GM13976 (cell line): Measurements from ENCODE around the gene FNDC3B.

Experiments used
- DNase-seq: peaks from one replicate; pipeline ENCODE4 v3.0.0; 2012; ENCODE audit warnings: low spot score
- in situ Hi-C: fragments of 300-500 bp; cut with MboI; formaldehyde crosslinking; loops from one replicate; pipeline ENCODE4 v1.12.0; 2022; ENCODE audit warnings: low sequenced_read_pairs, mixed read lengths, inconsistent platforms; ENCODE audit not compliant: unreplicated experiment
- TF ChIP-seq, protein P1 (sequence below): IDR thresholded peaks from 2 replicates; pipeline ENCODE4 v1.5.1; 2012; ENCODE audit warnings: borderline replicate concordance, mild to moderate bottlenecking; ENCODE audit not compliant: insufficient read depth; ENCODE audit errors: extremely low read depth, missing control alignments, control extremely low read depth

FNDC3B gene

DNA sequence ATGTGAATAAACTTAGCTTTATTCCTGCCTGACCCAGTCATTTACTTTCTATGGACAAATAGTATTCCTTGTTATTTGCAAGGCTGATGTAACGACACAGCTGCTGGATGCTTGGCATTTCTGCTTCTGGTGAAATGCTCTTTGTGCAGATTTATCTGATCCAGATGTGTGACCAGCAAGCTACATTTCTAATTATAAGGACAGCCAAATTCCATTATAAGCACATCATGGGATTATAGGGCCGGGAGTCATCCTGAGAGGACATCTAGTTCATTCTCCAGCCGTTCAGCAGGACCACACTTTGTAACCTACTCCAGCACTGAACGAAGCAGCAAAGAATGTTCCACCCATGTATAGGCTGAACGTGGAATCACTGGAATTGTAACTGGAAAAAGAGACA lies 42.9 kb downstream of the FNDC3B start:
- DNase-seq, result no peak
- TF ChIP-seq, protein P1, sequence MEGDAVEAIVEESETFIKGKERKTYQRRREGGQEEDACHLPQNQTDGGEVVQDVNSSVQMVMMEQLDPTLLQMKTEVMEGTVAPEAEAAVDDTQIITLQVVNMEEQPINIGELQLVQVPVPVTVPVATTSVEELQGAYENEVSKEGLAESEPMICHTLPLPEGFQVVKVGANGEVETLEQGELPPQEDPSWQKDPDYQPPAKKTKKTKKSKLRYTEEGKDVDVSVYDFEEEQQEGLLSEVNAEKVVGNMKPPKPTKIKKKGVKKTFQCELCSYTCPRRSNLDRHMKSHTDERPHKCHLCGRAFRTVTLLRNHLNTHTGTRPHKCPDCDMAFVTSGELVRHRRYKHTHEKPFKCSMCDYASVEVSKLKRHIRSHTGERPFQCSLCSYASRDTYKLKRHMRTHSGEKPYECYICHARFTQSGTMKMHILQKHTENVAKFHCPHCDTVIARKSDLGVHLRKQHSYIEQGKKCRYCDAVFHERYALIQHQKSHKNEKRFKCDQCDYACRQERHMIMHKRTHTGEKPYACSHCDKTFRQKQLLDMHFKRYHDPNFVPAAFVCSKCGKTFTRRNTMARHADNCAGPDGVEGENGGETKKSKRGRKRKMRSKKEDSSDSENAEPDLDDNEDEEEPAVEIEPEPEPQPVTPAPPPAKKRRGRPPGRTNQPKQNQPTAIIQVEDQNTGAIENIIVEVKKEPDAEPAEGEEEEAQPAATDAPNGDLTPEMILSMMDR, result no peak
- in situ Hi-C loops, result no loop called here

DNA sequence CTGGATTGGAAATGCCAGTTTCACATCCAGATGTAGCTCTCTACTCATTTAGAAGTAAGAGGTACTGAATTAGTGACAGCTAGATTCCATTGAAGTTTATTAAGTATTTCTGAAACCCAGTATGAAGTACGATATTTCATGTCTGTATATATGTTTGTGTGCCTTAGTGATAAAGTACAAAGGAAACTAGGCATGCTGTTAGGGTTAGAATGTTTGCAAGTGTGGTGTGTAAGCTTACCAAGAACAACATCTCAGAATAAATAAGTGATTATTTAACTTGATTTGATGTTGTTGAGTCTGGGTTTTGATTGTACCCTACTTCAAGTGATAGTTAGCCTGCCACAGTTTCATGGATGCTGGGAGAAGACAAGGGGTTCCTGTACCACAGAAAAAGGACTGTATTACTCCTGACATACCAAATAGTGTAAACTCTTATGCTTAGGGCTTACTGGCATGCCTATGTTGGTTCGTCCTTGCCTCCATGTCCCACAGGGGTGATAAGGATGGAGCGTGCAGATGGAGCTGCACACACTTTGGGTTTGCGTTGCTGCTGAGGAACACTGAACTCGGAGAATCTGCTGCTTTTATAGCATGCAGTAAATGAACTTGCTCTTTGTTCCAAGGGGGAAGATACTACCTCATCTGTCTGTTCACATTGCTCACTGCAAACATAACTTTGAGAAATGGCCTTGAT lies 43.6 kb downstream of the FNDC3B start:
- TF ChIP-seq, protein P1, result no peak
- DNase-seq, result no peak
- in situ Hi-C loops, result no loop called here

DNA sequence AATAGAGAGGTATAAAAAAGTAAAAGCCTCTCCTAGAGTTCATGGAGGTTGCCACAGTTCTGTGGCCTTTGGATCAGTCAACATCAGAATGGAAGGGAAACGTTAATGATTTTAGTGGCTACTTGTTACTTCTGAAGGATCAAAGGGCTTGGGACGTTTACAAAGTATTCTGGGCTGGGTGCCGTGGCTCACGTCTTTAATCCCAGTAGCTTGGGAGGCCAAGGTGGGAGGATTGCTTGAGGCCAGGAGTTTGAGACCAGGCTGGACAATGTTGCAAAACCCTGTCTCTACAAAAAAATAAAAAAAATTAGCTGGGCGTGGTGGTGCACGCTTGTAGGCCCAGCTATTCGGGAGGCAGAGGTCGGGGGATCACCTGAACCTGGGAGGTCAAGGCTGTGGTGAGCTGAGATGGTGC lies 44.6 kb downstream of the FNDC3B start:
- TF ChIP-seq, protein P1, result no peak
- in situ Hi-C loops, result no loop called here

DNA sequence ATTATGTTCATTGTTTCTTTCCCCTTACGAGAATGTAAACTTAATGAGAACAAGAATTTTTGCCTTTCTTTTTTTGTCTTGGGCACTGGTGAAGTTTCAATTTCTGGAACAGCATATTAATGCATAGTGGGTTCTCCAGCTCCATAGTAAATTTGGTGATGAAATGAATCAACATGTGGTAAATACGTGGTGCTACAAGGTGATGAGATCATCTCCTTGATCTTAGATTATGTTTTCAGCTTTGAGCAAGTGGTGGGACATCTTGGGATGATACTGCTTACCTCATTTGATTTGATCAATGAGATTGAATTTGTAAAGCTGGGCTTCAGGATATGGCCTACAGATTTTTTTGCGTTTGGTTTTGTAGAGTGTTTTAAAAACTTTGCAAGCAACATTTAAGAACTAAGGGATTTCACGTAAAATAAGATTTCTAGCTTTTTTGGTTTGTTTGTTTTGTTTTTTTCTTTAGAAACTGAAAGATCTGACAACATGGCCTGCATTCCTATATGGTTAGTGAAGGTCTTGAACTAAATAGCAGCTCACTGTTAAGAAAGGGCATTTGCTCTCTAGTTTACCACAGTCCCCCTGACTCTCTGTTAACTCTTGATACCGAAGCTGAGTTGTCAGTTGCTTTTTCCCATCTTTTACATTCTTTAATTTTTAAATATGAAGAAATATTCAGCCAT lies 45.6 kb downstream of the FNDC3B start:
- DNase-seq, result no peak
- TF ChIP-seq, protein P1, result no peak
- in situ Hi-C loops, result no loop called here

More for the DNA sequence above, 44.6 kb downstream of the FNDC3B start:
- DNase-seq, result no peak

DNA sequence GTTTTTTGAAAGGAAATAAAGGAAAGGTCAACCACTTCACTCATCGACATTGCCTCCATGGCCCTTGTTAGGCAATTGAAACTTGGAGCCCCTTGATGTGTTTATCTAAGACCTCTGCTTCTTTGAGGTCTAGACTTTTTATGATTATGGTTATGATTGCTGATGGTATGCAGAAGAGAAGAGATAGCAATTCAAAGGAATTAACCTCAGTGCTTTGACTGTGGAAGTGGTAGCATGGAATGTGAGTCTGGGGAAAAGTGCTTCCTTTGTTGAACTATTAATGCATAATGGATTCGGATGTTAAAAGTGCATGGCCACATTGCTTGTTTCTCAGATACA lies 46.1 kb downstream of the FNDC3B start:
- in situ Hi-C loops, result no loop called here
- TF ChIP-seq, protein P1, result no peak
- no peak for DNase-seq

DNA sequence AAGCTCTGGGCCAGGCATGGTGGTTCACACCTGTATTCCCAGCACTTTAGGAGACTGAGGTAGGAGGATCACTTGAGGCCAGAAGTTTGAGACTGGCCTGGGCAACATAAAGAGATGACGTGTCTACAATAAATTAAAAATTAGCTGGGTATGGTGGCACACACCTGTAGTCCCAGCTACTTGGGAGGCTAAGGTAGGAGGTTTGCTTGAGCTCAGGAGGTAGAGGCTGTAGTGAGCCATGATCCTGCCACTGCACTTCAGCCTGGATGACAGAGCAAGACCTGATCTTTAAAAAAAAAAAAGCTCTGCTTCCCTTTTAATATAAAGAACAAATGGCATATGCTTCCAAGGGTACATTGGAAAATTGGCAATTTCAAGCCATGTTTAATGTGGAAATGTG lies 46.7 kb downstream of the FNDC3B start:
- DNase-seq, result no peak
- in situ Hi-C loops, result no loop called here
- TF ChIP-seq, protein P1, result no peak
